Stimulated activated naive CD4-positive, alpha-beta T cell (primary cell): ENCODE results near the gene TMEM51.
"Not testable (repeated sequence)": the region's sequence is repeated elsewhere in the genome, so short reads cannot be mapped to it uniquely, and the experiment has no call there.

Experiments
- DNase-seq, 6 experiments: peaks; one replicate each; lab custom pipeline; 2025; lab: John Stamatoyannopoulos, UW

TMEM51 gene

GRCh38 chr1:15154480-15155036, 1.0 kb downstream of the TMEM51 start:
- no peak for DNase-seq

- no peak for DNase-seq
Measured at GRCh38 chr1:15155191-15155590, 1.6 kb downstream of the TMEM51 start.

GRCh38 chr1:15155888-15156741, 2.6 kb downstream of the TMEM51 start:
- no peak for DNase-seq

GRCh38 chr1:15156807-15157380, 3.3 kb downstream of the TMEM51 start:
- DNase-seq, result no peak

GRCh38 chr1:15157524-15158399, 4.2 kb downstream of the TMEM51 start:
- DNase-seq, result no peak

GRCh38 chr1:15158506-15159165, 5.1 kb downstream of the TMEM51 start:
- no peak for DNase-seq

GRCh38 chr1:15159166-15159555, 5.6 kb downstream of the TMEM51 start:
- DNase-seq, result no peak

- DNase-seq, result no peak
Measured at GRCh38 chr1:15160626-15161025, 7.1 kb downstream of the TMEM51 start.

GRCh38 chr1:15167386-15167785, 13.8 kb downstream of the TMEM51 start:
- DNase-seq, result no peak

- no peak for DNase-seq
Measured at GRCh38 chr1:15168479-15168878, 14.9 kb downstream of the TMEM51 start.

GRCh38 chr1:15170071-15170470, 16.5 kb downstream of the TMEM51 start:
- no peak for DNase-seq

- no peak for DNase-seq
Measured at GRCh38 chr1:15171271-15171908, 17.8 kb downstream of the TMEM51 start.

- no peak for DNase-seq
Measured at GRCh38 chr1:15172405-15173259, 19.1 kb downstream of the TMEM51 start.

- no peak for DNase-seq
Measured at GRCh38 chr1:15173863-15174614, 20.5 kb downstream of the TMEM51 start.

- no peak for DNase-seq
Measured at GRCh38 chr1:15174615-15174983, 21.1 kb downstream of the TMEM51 start.

GRCh38 chr1:15175324-15176094, 22.0 kb downstream of the TMEM51 start:
- DNase-seq, result not testable (repeated sequence)

GRCh38 chr1:15176120-15176519, 22.6 kb downstream of the TMEM51 start:
- DNase-seq, result no peak

- DNase-seq, result no peak
Measured at GRCh38 chr1:15176898-15177665, 23.5 kb downstream of the TMEM51 start.
